Measurements from ENCODE around the gene CXorf38.
"Not testable (repeated sequence)": the region's sequence is repeated elsewhere in the genome, so short reads cannot be mapped to it uniquely, and the experiment has no call there.

CXorf38 gene

GRCh38 chrX:40617566-40617965 is 29.8 kb downstream of the CXorf38 start:
- intact Hi-C loops (cut with DNase I; ENCODE audit: low total_unique reads): no loop called here
- Histone ChIP-seq H3K4me1 (no peaks in the 10 kb centered on the region), H3K27ac (no peak overlapping the region), H3K27me3 (no peaks in the 10 kb centered on the region), H3K9me3 (no peaks in the 10 kb centered on the region), H3K4me3 (no peak overlapping the region), H3K36me3 (no peaks in the 10 kb centered on the region)
- no peak for DNase-seq
- no peak for TF ChIP-seq CTCF (IDR thresholded peaks at IDR 0.05)

- no peak overlapping the region for H3K27ac ChIP-seq
- no peaks in the 10 kb centered on the region for H3K27me3 ChIP-seq
- H3K9me3 ChIP-seq: no peaks in the 10 kb centered on the region
- TF ChIP-seq CTCF (IDR thresholded peaks at IDR 0.05): no peak
- H3K4me1 ChIP-seq: no peaks in the 10 kb centered on the region
- no peak for DNase-seq
- H3K36me3 ChIP-seq: no peaks in the 10 kb centered on the region
- H3K4me3 ChIP-seq: no peak overlapping the region
- intact Hi-C loops (cut with DNase I; ENCODE audit: low total_unique reads): no loop called here
These were observed 31.4 kb downstream of the CXorf38 start for GRCh38 chrX:40615976-40616375.

GRCh38 chrX:40612511-40612910 is 34.9 kb downstream of the CXorf38 start:
- H3K27me3 ChIP-seq: no peaks in the 10 kb centered on the region
- TF ChIP-seq CTCF (IDR thresholded peaks at IDR 0.05): no peak
- intact Hi-C loops (cut with DNase I; ENCODE audit: low total_unique reads): no loop called here
- H3K4me3 ChIP-seq: no peak overlapping the region
- H3K4me1 ChIP-seq: no peaks in the 10 kb centered on the region
- H3K9me3 ChIP-seq: no peaks in the 10 kb centered on the region
- H3K36me3 ChIP-seq: no peaks in the 10 kb centered on the region
- DNase-seq: no peak
- H3K27ac ChIP-seq: no peak overlapping the region

GRCh38 chrX:40607381-40607780 is 40.0 kb downstream of the CXorf38 start:
- Histone ChIP-seq H3K27me3 (no peaks in the 10 kb centered on the region), H3K9me3 (no peaks in the 10 kb centered on the region), H3K4me3 (no peak overlapping the region), H3K27ac (no peak overlapping the region), H3K4me1 (no peaks in the 10 kb centered on the region), H3K36me3 (peaks cover 0 to 8% (median 0%) of the 10 kb centered on the region in 3 donors)
- no peak for TF ChIP-seq CTCF (IDR thresholded peaks at IDR 0.05)
- intact Hi-C loops (cut with DNase I; ENCODE audit: low total_unique reads): no loop called here
- no peak for DNase-seq

- Histone ChIP-seq H3K36me3 (peaks cover 9 to 16% (median 15%) of the 10 kb centered on the region in 3 donors), H3K9me3 (no peaks in the 10 kb centered on the region), H3K27ac (no peak overlapping the region), H3K4me1 (no peaks in the 10 kb centered on the region), H3K4me3 (no peak overlapping the region), H3K27me3 (no peaks in the 10 kb centered on the region)
- no peak for TF ChIP-seq CTCF (IDR thresholded peaks at IDR 0.05)
- no peak for DNase-seq
- intact Hi-C loops (cut with DNase I; ENCODE audit: low total_unique reads): no loop called here
These were observed 43.9 kb downstream of the CXorf38 start for GRCh38 chrX:40603446-40603845.

GRCh38 chrX:40589616-40590321 is 57.6 kb downstream of the CXorf38 start:
- intact Hi-C loops (cut with DNase I; ENCODE audit: low total_unique reads); H3K4me1 ChIP-seq; H3K27me3 ChIP-seq; H3K9me3 ChIP-seq; H3K27ac ChIP-seq; DNase-seq; H3K4me3 ChIP-seq: not testable (repeated sequence)
- H3K36me3 ChIP-seq: peaks cover 5 to 30% (median 15%) of the 10 kb centered on the region in 3 donors

GRCh38 chrX:40587623-40588022 is 59.7 kb downstream of the CXorf38 start:
- peaks cover 5 to 22% (median 15%) of the 10 kb centered on the region in 3 donors for H3K36me3 ChIP-seq
- intact Hi-C loops (cut with DNase I; ENCODE audit: low total_unique reads); H3K9me3 ChIP-seq; H3K27me3 ChIP-seq; H3K27ac ChIP-seq; H3K4me1 ChIP-seq; DNase-seq; H3K4me3 ChIP-seq: not testable (repeated sequence)
